Measurements from ENCODE around the gene TPPP. TPM values are rescaled to one million over a fixed set of nuclear protein-coding genes. Genes with fewer than 3 reads are reported as not detected.

The TPPP gene
- total RNA-seq, 1 donor from 2014 or later, result 0.46 TPM

GRCh38 chr5:640461-641330 is 52.5 kb downstream of the TPPP start:
- H3K4me3 ChIP-seq (ENCODE audit: low read depth, low read length), result no peak overlapping the region
- TF ChIP-seq CTCF (conservative IDR thresholded peaks at IDR 0.05; ENCODE audit: low read depth, low read length), result no peak
- no peak for DNase-seq (ENCODE audit: low read depth)

- no peak for DNase-seq (ENCODE audit: low read depth)
- no peak overlapping the region for H3K4me3 ChIP-seq (ENCODE audit: low read depth, low read length)
- no peak for TF ChIP-seq CTCF (conservative IDR thresholded peaks at IDR 0.05; ENCODE audit: low read depth, low read length)
These were observed 53.5 kb downstream of the TPPP start for GRCh38 chr5:639584-640213.

- no peak for TF ChIP-seq CTCF (conservative IDR thresholded peaks at IDR 0.05; ENCODE audit: low read depth, low read length)
- DNase-seq (ENCODE audit: low read depth), result no peak
- no peak overlapping the region for H3K4me3 ChIP-seq (ENCODE audit: low read depth, low read length)
These were observed 54.0 kb downstream of the TPPP start for GRCh38 chr5:639253-639530.

- DNase-seq (ENCODE audit: low read depth), result no peak
- H3K4me3 ChIP-seq (ENCODE audit: low read depth, low read length), result no peak overlapping the region
- no peak for TF ChIP-seq CTCF (conservative IDR thresholded peaks at IDR 0.05; ENCODE audit: low read depth, low read length)
These were observed 54.5 kb downstream of the TPPP start for GRCh38 chr5:638501-639252.

GRCh38 chr5:637581-638450 is 55.3 kb downstream of the TPPP start:
- no peak overlapping the region for H3K4me3 ChIP-seq (ENCODE audit: low read depth, low read length)
- DNase-seq (ENCODE audit: low read depth), result no peak
- no peak for TF ChIP-seq CTCF (conservative IDR thresholded peaks at IDR 0.05; ENCODE audit: low read depth, low read length)

- no peak for TF ChIP-seq CTCF (conservative IDR thresholded peaks at IDR 0.05; ENCODE audit: low read depth, low read length)
- DNase-seq (ENCODE audit: low read depth), result no peak
- no peak overlapping the region for H3K4me3 ChIP-seq (ENCODE audit: low read depth, low read length)
These were observed 56.2 kb downstream of the TPPP start for GRCh38 chr5:636951-637350.
